ENCODE results near the gene PIK3AP1. TPM values are rescaled to one million over a fixed set of nuclear protein-coding genes. Genes with fewer than 3 reads are reported as not detected.

The PIK3AP1 gene
- total RNA-seq, 1 experiment from 2014 or later: 4.3 TPM

- H3K4me1 Mint-ChIP-seq: no peaks in the 10 kb centered on the region; the same call in 1 of the 2 replicates
- ATAC-seq (no peak), DNase-seq (ENCODE audit: low spot score) (no peak)
- ChIA-PET POLR2A (no interaction called here), CTCF (interaction anchor here (1.6 kb wide), 1 partner anchor 403 kb away, joined by 4 read pairs; no protein-coding TSS in a partner anchor)
- no peak overlapping the region for H3K27ac Mint-ChIP-seq
- H3K4me3 Mint-ChIP-seq: no peak overlapping the region
- H3K9me3 Mint-ChIP-seq: no peaks in the 10 kb centered on the region
- no peaks in the 10 kb centered on the region; the same call in 1 of the 2 replicates for H3K36me3 Mint-ChIP-seq
- H3K27me3 Mint-ChIP-seq (ENCODE audit: low read depth): no peaks in the 10 kb centered on the region; the same call in 1 of the 2 replicates
- no peak for TF ChIP-seq E2F5 (CRISPR knock-in tag; IDR thresholded peaks at IDR 0.05)
- no peak for TF ChIP-seq ATF3 (CRISPR knock-in tag; conservative IDR thresholded peaks at IDR 0.05)
- TF ChIP-seq ERG (CRISPR knock-in tag; IDR thresholded peaks at IDR 0.05): no peak
- TF ChIP-seq NFATC4 (CRISPR knock-in tag; IDR thresholded peaks at IDR 0.05): no peak
These were observed 98.1 kb downstream of the PIK3AP1 start for GRCh38 chr10:96622013-96622787.

GRCh38 chr10:96619796-96620773 lies 100.2 kb downstream of the PIK3AP1 start:
- H3K36me3 Mint-ChIP-seq: no peaks in the 10 kb centered on the region
- TF ChIP-seq CTCF (IDR thresholded peaks at IDR 0.05) (no peak), ELF4 (CRISPR knock-in tag; IDR thresholded peaks at IDR 0.05; ENCODE audit: low read depth) (no peak), E2F4 (CRISPR knock-in tag; IDR thresholded peaks at IDR 0.05; ENCODE audit: borderline replicate concordance, low read depth) (no peak), JAZF1 (CRISPR knock-in tag; IDR thresholded peaks at IDR 0.05) (no peak), ZNF532 (CRISPR knock-in tag; IDR thresholded peaks at IDR 0.05; ENCODE audit: borderline replicate concordance) (no peak), GTF2I (CRISPR knock-in tag; conservative IDR thresholded peaks at IDR 0.05) (no peak), ZNF232 (CRISPR knock-in tag; IDR thresholded peaks at IDR 0.05) (no peak), E2F5 (CRISPR knock-in tag; IDR thresholded peaks at IDR 0.05) (no peak), ZNF396 (CRISPR knock-in tag; IDR thresholded peaks at IDR 0.05; ENCODE audit: borderline replicate concordance) (no peak)
- H3K27ac Mint-ChIP-seq: no peak overlapping the region
- peaks cover 7% of the 10 kb centered on the region for H3K4me1 Mint-ChIP-seq
- no peaks in the 10 kb centered on the region for H3K9me3 Mint-ChIP-seq
- ChIA-PET CTCF (interaction anchor here (1.2 kb wide), 1 partner anchor 21 kb away, joined by 4 read pairs; no protein-coding TSS in a partner anchor), POLR2A (no interaction called here)
- ATAC-seq (no peak), DNase-seq (ENCODE audit: low spot score) (no peak)
- no peak overlapping the region for H3K4me3 Mint-ChIP-seq
- no peaks in the 10 kb centered on the region; the same call in 1 of the 2 replicates for H3K27me3 Mint-ChIP-seq (ENCODE audit: low read depth)
